Motor neuron (in vitro differentiated cells): ENCODE results near the gene NALCN. TPM values are rescaled to one million over a fixed set of nuclear protein-coding genes. Genes with fewer than 3 reads are reported as not detected.

Experiments
- ATAC-seq, 8 experiments: fragments of 200-7000 bp; cut with Tn5 transposase; replicated peaks in 6 of 8; 2 replicates each; pipeline ENCODE4 v1.8.0; 2021; ENCODE audit warnings: mild to moderate bottlenecking in 8 of 8, moderate library complexity in 8 of 8
- H3K27ac ChIP-seq, 2 donors: fragments of 250-450 bp; sonication (Bioruptor Pico); 2 replicates each; pipeline ENCODE4 v1.9.0; 2021; ENCODE audit warnings: antibody characterized with exemption in 2 of 2, mild to moderate bottlenecking in 2 of 2, moderate library complexity in 1 of 2
- H3K4me1 ChIP-seq, 2 donors: fragments of 250-450 bp; sonication (Bioruptor Pico); replicated peaks in 1 of 2; 2 replicates each; pipeline ENCODE4 v1.6.1; 2021; ENCODE audit warnings: antibody characterized with exemption in 2 of 2, mild to moderate bottlenecking in 2 of 2, moderate library complexity in 1 of 2
- H3K4me3 ChIP-seq, 5 donors: fragments of 250-450 bp; sonication (Bioruptor Pico); 2 replicates each; pipeline ENCODE4 v1.9.0; 2021; ENCODE audit warnings: antibody characterized with exemption in 5 of 5, mild to moderate bottlenecking in 5 of 5, moderate library complexity in 4 of 5
- WGBS, 10 experiments: fragments of 450-650 bp; shearing (Covaris generic); methylation state at CpG; one replicate each; pipeline ENCODE4 v1.0.0; 2022; 5-methylcytosine and 5-hydroxymethylcytosine counted together
- in situ Hi-C, 9 experiments: fragments of 400-800 bp; cut with MboI; loops; one replicate each; pipeline ENCODE4 v1.15.0; 2021; ENCODE audit warnings: low sequenced_read_pairs in 9 of 9, low pct_unique_long_range_greater_than_20kb in 2 of 9; ENCODE audit not compliant: unreplicated experiment in 9 of 9
- total RNA-seq, 8 experiments: library from RNA; unstranded; fragments of 300-600 nt; gene quantifications; 2 replicates each; pipeline versions ENCODE4 v1.2.3 to v1.2.4, GENCODE V29; 2022

The NALCN gene
- total RNA-seq, 8 experiments from 2014 or later, result 0.40 to 21.3 (median 3.0) TPM

DNA sequence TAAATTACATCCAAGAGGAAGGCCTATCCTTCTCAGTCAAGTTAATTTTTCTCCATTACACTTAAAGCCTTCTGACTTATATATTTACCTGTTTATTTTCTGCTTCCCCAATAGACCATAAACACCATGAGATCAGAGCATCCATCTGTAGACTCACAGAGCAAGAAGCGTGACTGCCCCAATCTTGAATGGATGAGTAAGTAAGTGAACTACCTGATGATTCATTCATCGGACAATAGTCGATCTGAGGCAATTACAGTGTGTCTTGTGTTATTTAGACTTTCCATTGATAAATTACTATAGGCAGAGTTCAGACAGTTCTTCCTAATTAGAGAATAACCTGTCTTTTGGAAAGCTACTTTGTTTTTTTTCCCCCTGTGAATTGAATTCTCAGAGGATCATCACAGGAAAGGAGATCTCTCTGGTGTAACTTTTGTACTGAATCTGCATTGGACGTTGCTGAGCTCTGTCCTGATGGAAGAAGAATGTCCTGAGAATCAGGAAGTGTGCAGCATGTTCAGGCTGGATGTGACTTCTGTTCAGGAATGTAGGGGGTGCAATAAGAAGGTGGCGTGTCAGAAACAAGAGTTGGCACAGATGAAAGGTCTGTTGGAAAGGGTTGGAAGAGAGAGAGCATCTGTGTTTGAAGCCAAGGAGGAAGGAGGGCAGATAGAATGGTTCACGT, 367.0 kb downstream of the NALCN start:
- in situ Hi-C loops, result no loop called here
- 5 to 87% (median 73%) methylated on average over 2 to 6 of the region's 6 CpGs; no CpG with 5 or more reads in 1 of the 10 experiments for WGBS, 10 experiments
- peak in 2 of 8 experiments; percentile 45 to 82 for ATAC-seq

DNA sequence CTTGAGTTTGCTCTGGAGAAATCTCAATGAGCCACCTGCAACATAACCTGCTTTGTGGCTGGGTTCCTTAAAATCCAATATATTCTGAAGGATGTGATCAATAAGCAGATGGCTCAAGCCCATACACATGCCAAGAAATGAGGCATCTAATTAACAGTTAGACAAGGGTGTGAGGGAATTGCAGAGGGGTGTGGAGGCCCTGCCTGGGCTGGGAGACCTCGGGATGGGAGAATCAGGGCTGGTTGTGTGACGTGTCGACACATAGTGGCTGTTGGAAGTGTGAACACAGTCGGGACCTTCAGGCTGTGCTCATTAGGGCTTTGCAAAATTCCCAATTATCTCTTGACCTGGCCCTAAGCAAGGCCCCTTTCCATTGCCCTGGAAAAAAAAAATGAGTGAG, 379.8 kb downstream of the NALCN start:
- 60 to 80% (median 61%) methylated on average over 1 to 4 of the region's 4 CpGs; no CpG with 5 or more reads in 5 of the 10 experiments for WGBS, 10 experiments
- Histone ChIP-seq H3K4me3 (no peak overlapping the region), H3K27ac (no peak overlapping the region), H3K4me1 (peaks cover 2 to 5% of the 10 kb centered on the region in 2 donors)
- in situ Hi-C loops, result no loop called here
- ATAC-seq, result no peak

More for the DNA sequence above, 367.0 kb downstream of the NALCN start:
- H3K4me3 ChIP-seq, result no peak overlapping the region
- no peak overlapping the region for H3K27ac ChIP-seq
- H3K4me1 ChIP-seq, result peaks cover 0 to 3% of the 10 kb centered on the region in 2 donors

DNA sequence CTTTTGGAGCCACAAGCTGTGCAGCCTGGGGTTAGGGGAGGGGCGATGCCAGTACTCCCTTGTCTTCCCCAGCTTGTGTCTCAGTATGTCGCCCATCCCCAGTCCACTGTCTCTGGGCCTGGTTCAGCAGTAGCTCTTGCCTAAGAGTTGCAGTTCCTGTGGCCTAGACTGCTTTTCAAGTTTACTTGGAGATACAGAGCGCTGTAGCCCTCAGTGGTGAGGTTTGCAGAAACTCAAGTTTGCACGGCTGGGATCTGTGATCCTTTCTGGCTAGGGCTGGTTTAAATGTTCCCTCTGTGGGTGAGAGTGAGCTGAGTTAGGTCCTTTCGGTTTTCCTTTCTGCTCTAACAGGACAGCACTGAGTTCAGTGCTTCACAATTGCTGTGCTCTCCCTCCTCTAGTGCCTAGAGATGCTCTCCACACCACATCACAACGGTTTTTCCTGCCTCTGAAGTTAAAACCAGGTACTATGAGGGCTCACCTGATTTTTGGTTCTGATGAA, 381.1 kb downstream of the NALCN start:
- Histone ChIP-seq H3K27ac (no peak overlapping the region), H3K4me1 (peaks cover 2 to 5% of the 10 kb centered on the region in 2 donors), H3K4me3 (no peak overlapping the region)
- ATAC-seq, result no peak
- in situ Hi-C loops, result no loop called here
- 0 to 96% (median 74%) methylated on average over 1 to 4 of the region's 6 CpGs; no CpG with 5 or more reads in 2 of the 10 experiments for WGBS, 10 experiments

DNA sequence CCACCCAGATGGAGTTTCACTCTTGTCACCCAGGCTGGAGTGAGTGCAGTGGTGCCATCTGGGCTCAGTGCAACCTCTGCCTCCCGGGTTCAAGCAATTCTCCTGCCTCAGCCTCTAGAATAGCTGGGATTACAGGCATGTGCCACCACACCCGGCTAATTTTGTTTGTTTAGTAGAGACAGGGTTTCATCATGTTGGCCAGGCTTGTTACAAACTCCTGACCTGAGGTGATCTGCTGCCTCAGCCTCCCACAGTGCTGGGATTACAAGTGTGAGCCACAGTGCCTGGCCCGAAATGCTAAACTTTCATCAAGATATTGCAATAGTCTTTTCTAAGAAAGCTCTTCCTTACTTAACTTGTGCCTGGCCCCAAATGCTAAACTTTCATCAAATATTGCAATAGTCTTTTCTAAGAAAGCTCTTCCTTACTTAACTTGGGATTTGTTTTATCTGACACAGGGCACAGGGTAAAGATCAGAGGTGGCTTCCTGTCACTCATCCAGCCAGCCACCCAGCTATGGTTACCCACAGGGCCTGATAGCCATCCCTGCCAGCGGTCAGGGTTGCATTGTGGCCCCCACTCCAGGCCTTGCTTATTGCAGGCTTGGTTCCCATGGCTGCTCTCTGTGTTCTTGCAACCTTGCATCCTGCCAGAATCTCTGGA, 389.4 kb downstream of the NALCN start:
- Histone ChIP-seq H3K4me3 (no peak overlapping the region), H3K27ac (no peak overlapping the region), H3K4me1 (peaks cover 0 to 4% of the 10 kb centered on the region in 2 donors)
- WGBS, 10 experiments, result 0 to 100% (median 90%) methylated on average over 1 to 2 of the region's 4 CpGs; no CpG with 5 or more reads in 3 of the 10 experiments
- ATAC-seq, result no peak
- in situ Hi-C loops, result no loop called here

DNA sequence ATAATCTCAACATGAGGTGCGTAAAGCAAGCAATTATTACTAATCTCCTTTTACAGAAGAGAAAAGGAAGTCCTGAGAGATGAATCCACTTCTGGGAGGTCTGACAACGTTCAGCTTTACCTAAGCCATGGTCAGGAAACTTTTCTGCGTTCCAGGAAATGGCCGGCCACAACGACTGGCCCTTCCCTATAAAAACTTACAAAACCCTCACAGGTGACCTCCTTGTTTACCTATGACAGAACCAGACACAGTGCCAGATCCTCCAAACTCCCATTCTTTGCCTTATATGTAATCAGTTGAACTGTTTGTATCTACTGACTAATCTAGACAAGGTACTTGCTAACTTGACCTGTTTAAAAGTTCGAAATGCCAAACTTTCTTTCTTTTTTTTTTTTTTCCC, 390.0 kb downstream of the NALCN start:
- H3K4me3 ChIP-seq, result no peak overlapping the region

DNA sequence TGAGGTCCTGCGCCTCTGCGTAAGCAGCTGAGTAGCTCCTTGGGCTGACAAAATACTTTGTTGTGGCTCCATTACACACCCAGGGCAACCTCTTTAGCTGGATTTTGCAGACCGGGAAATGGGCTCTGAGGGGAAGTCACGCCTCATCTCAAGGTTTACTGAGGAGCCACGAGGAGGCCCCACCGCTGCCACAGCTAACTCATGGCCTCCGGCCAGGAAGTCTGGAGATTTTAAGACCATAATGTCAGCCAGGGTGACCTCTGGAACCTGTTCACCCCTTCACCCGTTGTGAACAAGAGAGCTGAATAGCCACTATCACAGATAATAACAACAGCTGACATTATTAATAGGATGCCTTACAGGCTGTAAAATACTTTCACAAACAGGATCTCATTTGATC, 390.4 kb downstream of the NALCN start:
- peaks cover 0 to 4% of the 10 kb centered on the region in 2 donors for H3K4me1 ChIP-seq
- WGBS, 10 experiments, result 50 to 92% (median 84%) methylated on average over 2 to 8 of the region's 8 CpGs; no CpG with 5 or more reads in 5 of the 10 experiments
- no peak for ATAC-seq
- H3K4me3 ChIP-seq, result no peak overlapping the region
- in situ Hi-C loops, result no loop called here
- H3K27ac ChIP-seq, result no peak overlapping the region

More for the DNA sequence above, 390.0 kb downstream of the NALCN start:
- WGBS, 10 experiments, result 46 to 100% (median 80%) methylated on average over 1 to 6 of the region's 6 CpGs; no CpG with 5 or more reads in 1 of the 10 experiments
- in situ Hi-C loops, result no loop called here
- Histone ChIP-seq H3K27ac (no peak overlapping the region), H3K4me1 (peaks cover 0 to 4% of the 10 kb centered on the region in 2 donors)
- no peak for ATAC-seq

DNA sequence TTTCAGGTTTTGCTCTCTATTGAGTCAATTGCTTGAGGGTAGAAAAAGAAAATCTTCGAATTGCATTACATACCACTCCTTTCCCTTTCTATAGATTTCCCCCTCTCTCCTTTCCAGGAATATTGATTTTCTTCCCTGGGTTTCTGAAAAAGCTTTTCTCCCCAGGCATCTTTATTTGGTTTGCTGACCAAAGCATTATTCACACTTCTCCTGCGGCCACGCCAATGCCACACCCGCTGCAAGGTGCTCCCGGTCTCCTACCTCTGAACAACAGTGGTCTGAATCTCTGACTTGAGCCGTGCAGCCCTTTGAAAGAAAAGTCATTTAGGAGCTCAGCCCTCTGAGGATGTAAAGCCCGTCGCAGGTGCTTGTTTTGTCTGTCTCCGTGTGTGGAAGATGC, 390.8 kb downstream of the NALCN start:
- in situ Hi-C loops, result no loop called here
- Histone ChIP-seq H3K4me1 (peaks cover 0 to 4% of the 10 kb centered on the region in 2 donors), H3K27ac (no peak overlapping the region), H3K4me3 (no peak overlapping the region)
- ATAC-seq, result no peak
- WGBS, 10 experiments, result 0 to 92% (median 79%) methylated on average over 1 to 9 of the region's 9 CpGs

DNA sequence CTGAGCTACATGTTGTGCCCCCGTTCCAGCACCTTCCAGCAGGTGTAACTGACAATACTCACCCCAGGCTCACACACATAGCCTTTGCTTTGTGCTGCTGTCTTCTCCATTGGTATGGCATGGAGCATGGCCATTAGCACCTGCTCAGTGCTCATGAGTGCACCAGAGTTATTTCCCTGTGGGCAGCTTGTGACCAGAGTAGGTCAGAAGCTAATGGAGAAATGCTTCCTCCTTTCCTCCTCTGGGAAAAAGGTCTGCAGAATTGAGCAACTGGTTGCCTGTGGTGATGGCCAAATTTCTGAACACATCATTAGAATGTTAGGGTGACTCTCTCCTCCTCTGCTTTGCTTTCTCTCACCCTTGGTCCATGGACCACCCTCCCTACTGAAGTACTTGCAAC, 397.2 kb downstream of the NALCN start:
- WGBS, 10 experiments, result 0 to 100% (median 43%) methylated on average over 1 of the region's 1 CpG; no CpG with 5 or more reads in 7 of the 10 experiments
- in situ Hi-C loops, result no loop called here
- peaks cover 30% of the 10 kb centered on the region in 2 donors for H3K4me1 ChIP-seq
- no peak for ATAC-seq
- no peak overlapping the region for H3K4me3 ChIP-seq
- H3K27ac ChIP-seq, result no peak overlapping the region

DNA sequence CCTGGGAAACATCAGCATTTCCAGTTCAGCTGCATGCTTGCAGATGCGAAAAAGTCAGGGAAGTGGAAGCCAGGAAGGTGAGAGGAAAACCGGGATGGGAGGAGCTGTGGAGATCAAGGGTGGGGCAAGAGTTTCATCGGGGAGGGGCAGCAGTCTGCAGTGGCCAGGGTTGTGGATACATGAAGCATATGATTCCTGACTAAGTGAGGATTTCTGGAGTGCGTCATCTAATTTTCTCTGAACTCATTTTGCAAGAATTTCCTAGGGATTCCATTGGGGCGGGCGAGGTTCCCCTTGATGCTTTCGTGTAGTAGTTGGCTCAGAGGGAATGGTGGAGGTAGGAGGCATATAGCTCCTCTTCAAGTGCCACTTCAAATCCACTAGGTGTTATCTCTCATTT, 397.6 kb downstream of the NALCN start:
- 8 to 75% (median 11%) methylated on average over 3 to 7 of the region's 7 CpGs; no CpG with 5 or more reads in 5 of the 10 experiments for WGBS, 10 experiments
- Histone ChIP-seq H3K4me3 (no peak overlapping the region), H3K4me1 (peaks cover 30% of the 10 kb centered on the region in 2 donors), H3K27ac (no peak overlapping the region)
- peak in 3 of 8 experiments; percentile 27 to 79 (median 75) for ATAC-seq
- in situ Hi-C loops, result no loop called here

DNA sequence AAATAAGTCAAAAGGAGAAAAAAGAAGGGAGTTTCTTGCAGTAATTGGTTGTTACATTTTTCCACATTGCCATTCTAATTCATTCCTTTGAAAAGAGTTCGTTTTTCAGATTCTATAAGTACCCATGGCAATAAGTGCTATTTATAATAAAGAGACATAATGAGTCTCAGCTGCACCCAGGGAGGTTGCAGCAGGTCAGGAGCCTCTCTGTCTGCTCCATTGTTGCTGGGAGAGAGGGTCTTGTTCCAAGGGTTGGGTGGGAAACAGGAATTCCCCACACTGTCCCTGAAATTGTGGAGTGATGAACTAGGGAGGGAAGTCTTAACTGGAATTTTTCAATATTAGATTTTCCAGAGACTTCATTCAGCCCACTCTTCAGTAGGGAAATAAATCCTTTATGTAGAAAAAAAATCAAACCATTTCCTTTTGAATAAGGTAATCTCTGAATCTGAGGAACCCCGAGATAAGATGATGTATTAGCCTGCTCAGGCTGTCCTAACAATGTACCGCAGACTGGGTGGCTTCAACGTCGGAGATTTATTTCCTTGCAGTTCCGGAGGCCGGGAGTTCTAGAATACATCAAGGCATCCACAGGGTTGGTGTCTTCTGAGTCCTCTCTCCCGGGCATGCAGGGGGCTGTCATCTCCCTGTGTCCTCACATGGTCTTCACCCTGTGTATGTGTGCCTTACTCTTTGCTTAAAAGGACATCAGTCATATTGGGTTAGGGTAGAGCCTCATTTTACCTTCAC, 399.0 kb downstream of the NALCN start:
- Histone ChIP-seq H3K27ac (peak overlapping the region in 1 of 2 donors; percentile 4), H3K4me1 (peaks cover 30% of the 10 kb centered on the region in 2 donors), H3K4me3 (no peak overlapping the region)
- 0 to 53% (median 13%) methylated on average over 1 to 8 of the region's 8 CpGs; no CpG with 5 or more reads in 1 of the 10 experiments for WGBS, 10 experiments
- in situ Hi-C loops, result no loop called here
- ATAC-seq, result peak in 5 of 8 experiments; percentile 83 to 95 (median 93)

DNA sequence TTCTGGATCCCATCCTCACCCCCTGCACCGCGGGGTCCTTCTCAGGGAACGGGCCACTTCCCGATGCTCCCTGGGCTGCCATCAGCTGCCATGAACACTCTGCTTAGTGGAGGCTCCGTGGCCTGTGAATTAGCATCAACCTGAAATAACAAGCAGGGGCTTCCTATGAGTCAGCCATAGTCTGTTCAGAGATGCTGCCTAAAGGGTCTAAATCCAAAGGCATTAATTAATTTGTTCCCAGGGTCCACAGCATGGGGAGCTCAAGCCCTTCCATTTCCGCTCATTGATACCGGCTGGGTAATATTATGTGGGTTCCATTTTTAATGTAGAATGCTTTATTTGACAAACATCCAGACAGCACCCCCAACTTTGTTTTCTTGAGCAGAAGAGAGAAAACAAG, 399.8 kb downstream of the NALCN start:
- WGBS, 10 experiments, result 73 to 100% (median 92%) methylated on average over 2 of the region's 7 CpGs; no CpG with 5 or more reads in 6 of the 10 experiments
- in situ Hi-C loops, result no loop called here

DNA sequence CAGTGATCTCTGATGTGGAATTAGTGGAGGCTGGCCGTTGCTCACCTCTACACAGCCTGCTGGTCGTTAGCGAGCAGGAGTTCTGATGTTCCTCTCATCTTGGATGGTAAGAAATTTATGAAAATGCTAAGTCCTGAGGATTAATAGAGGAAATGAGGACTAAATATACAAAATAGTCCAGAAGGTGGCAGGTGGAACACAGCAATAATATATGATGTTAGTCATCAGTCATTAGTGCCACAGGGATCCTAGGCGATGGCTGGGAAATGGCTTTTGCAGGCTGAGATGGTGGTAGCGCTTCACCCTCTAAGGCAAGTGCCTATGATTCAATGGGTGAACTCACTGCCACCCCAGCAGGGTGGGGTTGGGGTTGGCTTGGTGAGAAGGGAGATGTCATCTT, 403.1 kb downstream of the NALCN start:
- no peak for ATAC-seq
- in situ Hi-C loops, result no loop called here
- peaks cover 22 to 23% of the 10 kb centered on the region in 2 donors for H3K4me1 ChIP-seq
- 24 to 100% (median 92%) methylated on average over 1 to 5 of the region's 5 CpGs; no CpG with 5 or more reads in 6 of the 10 experiments for whole genome bisulfite sequencing, 10 experiments
- no peak overlapping the region for H3K27ac ChIP-seq
- H3K4me3 ChIP-seq, result no peak overlapping the region

More for the DNA sequence above, 399.8 kb downstream of the NALCN start:
- peak in 3 of 8 experiments; percentile 24 to 52 (median 45) for ATAC-seq
- Histone ChIP-seq H3K4me1 (peaks cover 30% of the 10 kb centered on the region in 2 donors), H3K4me3 (no peak overlapping the region), H3K27ac (no peak overlapping the region)
